WTC11 (cell line): Measurements from ENCODE around the gene OR13H1. TPM values are rescaled to one million over a fixed set of nuclear protein-coding genes. Genes with fewer than 3 reads are reported as not detected.
"Not testable (repeated sequence)": the region's sequence is repeated elsewhere in the genome, so short reads cannot be mapped to it uniquely, and the experiment has no call there.

Source experiments
- ATAC-seq: fragments of 200-7000 bp; cut with Tn5 transposase; 2 replicates; pipeline ENCODE4 v1.10.0; 2021; ENCODE audit warnings: mild to moderate bottlenecking, moderate library complexity
- Bru-seq: library from RNA; stranded (reverse); fragments of 400-500 nt; gene quantifications from one replicate; lab custom pipeline; 2021; lab: Mats Ljungman, UMichigan
- CTCF ChIA-PET: fragments of 300-600 bp; sonication (Branson Sonifier 250); formaldehyde crosslinking; loops from one replicate; lab custom pipeline; 2021; ENCODE audit warnings: antibody characterized with exemption; lab: Charles Lee
- POLR2A ChIA-PET: fragments of 350-600 bp; sonication (Branson Sonifier 250); formaldehyde crosslinking; loops from one replicate; lab custom pipeline; 2021; ENCODE audit warnings: antibody characterized with exemption; lab: Charles Lee
- DNase-seq: peaks from one replicate; pipeline ENCODE4 v3.0.0; 2021; ENCODE audit warnings: low spot score
- H3K27ac Mint-ChIP-seq: 2 replicates; pipeline ENCODE4 v1.8.0; 2021; ENCODE audit warnings: mixed read lengths
- H3K27me3 Mint-ChIP-seq: 2 replicates; pipeline ENCODE4 v1.8.0; 2021; ENCODE audit warnings: low read depth, mild to moderate bottlenecking, moderate library complexity, mixed read lengths
- H3K36me3 Mint-ChIP-seq: 2 replicates; pipeline ENCODE4 v1.8.0; 2021; ENCODE audit warnings: mixed read lengths
- H3K4me1 Mint-ChIP-seq: 2 replicates; pipeline ENCODE4 v1.8.0; 2022; ENCODE audit warnings: mixed read lengths
- H3K4me3 Mint-ChIP-seq: 2 replicates; pipeline ENCODE4 v1.8.0; 2021; ENCODE audit warnings: mild to moderate bottlenecking, moderate library complexity, mixed read lengths
- H3K9me3 Mint-ChIP-seq: 2 replicates; pipeline ENCODE4 v1.8.0; 2021; ENCODE audit warnings: mixed read lengths
- CBFB ChIP-seq: sonication (generic); formaldehyde crosslinking; IDR thresholded peaks from 2 replicates; pipeline ENCODE4 v1.8.1; 2022; ENCODE audit warnings: mild to moderate bottlenecking, low read depth, missing genetic modification reagents
- FOXP1 ChIP-seq: sonication (generic); formaldehyde crosslinking; IDR thresholded peaks from 2 replicates; pipeline ENCODE4 v1.8.0; 2022; ENCODE audit warnings: missing genetic modification reagents, mild to moderate bottlenecking, moderate library complexity, borderline replicate concordance
- MYBL2 ChIP-seq: sonication (generic); formaldehyde crosslinking; IDR thresholded peaks from 2 replicates; pipeline ENCODE4 v1.8.1; 2023; ENCODE audit warnings: mild to moderate bottlenecking, moderate library complexity, missing genetic modification reagents
- TEAD1 ChIP-seq: sonication (generic); formaldehyde crosslinking; IDR thresholded peaks from 2 replicates; pipeline ENCODE4 v1.8.0; 2022; ENCODE audit warnings: mild to moderate bottlenecking, missing genetic modification reagents
- TP53 ChIP-seq: sonication (generic); formaldehyde crosslinking; IDR thresholded peaks from 2 replicates; pipeline ENCODE4 v1.8.1; 2023; ENCODE audit warnings: mild to moderate bottlenecking, missing genetic modification reagents
- long read RNA-seq, 3 experiments: library from RNA in 1 of 3; library from capped mRNA in 1 of 3; library from polyadenylated mRNA in 1 of 3; unstranded in 2 of 3; stranded (forward) in 1 of 3; transcript quantifications; one replicate each; pipeline ENCODE4 v2.0.0, GENCODE V29; 2021
- total RNA-seq: library from RNA; stranded (reverse); gene quantifications from 3 replicates; pipeline ENCODE4 v1.2.3, GENCODE V29; 2021
- TF ChIP-seq, protein P1 (sequence below): sonication (generic); formaldehyde crosslinking; conservative IDR thresholded peaks from 2 replicates; pipeline ENCODE4 v1.8.1; 2022; ENCODE audit warnings: mild to moderate bottlenecking, missing genetic modification reagents
- TF ChIP-seq, protein P2 (sequence below): sonication (generic); formaldehyde crosslinking; IDR thresholded peaks from 2 replicates; pipeline ENCODE4 v1.8.1; 2022; ENCODE audit warnings: mild to moderate bottlenecking, missing genetic modification reagents, moderate library complexity, borderline replicate concordance
- TF ChIP-seq, protein P3 (sequence below): sonication (generic); formaldehyde crosslinking; IDR thresholded peaks from 2 replicates; pipeline ENCODE4 v1.8.1; 2022; ENCODE audit warnings: missing genetic modification reagents, borderline replicate concordance
- TF ChIP-seq, protein P4 (sequence below): fragments of 250-450 bp; sonication (Bioruptor Pico); IDR thresholded peaks from 2 replicates; pipeline ENCODE4 v1.9.0; 2021; ENCODE audit warnings: mild to moderate bottlenecking
- TF ChIP-seq, protein P5 (sequence below): sonication (generic); formaldehyde crosslinking; IDR thresholded peaks from 2 replicates; pipeline ENCODE4 v1.8.1; 2023; ENCODE audit warnings: mild to moderate bottlenecking, moderate library complexity, missing genetic modification reagents
- TF ChIP-seq, protein P6 (sequence below): sonication (generic); formaldehyde crosslinking; IDR thresholded peaks from 2 replicates; pipeline ENCODE4 v1.8.1; 2022; ENCODE audit warnings: mild to moderate bottlenecking, moderate library complexity, missing genetic modification reagents

The OR13H1 gene, protein sequence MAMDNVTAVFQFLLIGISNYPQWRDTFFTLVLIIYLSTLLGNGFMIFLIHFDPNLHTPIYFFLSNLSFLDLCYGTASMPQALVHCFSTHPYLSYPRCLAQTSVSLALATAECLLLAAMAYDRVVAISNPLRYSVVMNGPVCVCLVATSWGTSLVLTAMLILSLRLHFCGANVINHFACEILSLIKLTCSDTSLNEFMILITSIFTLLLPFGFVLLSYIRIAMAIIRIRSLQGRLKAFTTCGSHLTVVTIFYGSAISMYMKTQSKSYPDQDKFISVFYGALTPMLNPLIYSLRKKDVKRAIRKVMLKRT
- not detected in 3 replicates for total RNA-seq
- Bru-seq, nascent RNA = not detected
- long read RNA-seq, experiment 1 = 0 reads
- long read RNA-seq, experiment 2 = 0 reads
- long read RNA-seq, experiment 3 = 0 reads

DNA sequence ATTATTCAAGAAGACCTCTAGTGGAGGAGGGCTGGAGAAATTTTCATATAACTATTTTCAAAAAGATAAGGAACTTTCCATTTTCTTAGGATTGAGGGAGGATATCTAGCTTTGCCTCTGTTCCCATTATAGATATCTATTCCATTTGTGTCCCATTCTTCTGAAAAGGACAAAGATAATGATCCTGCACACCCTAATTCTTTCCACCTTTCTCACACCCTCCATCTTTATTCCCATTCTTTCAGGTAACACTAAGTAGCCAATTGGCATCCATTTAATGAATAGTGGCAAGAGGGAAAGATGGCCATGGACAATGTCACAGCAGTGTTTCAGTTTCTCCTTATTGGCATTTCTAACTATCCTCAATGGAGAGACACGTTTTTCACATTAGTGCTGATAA lies at the start of gene OR13H1:
Gene OR13H1 (plus strand): TSS at position 301 of the 400 bp plus-strand sequence. CDS start 0 bp downstream, at position 301.
- ChIA-PET CTCF (no interaction called here), POLR2A (no interaction called here)

DNA sequence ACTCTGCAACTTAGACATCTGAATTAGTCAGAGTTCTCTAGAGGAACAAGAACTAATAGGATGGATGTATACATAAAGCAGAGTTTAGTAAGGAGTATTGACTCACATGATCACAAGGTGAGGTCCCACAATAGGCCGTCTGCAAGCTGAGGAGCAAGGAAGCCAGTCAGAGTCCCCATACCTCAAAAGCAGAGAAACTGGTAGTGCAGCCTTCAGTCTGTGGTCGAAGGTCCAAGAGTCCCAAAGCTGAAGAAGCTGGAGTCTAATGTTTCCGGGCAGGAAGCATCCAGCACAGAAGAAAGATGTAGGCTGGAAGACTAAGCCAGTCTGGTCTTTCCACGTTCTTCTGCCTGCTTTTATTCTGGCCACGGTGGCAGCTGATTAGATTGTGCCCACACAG lies 42.3 kb upstream of the OR13H1 start:
- H3K27me3 Mint-ChIP-seq, H3K9me3 Mint-ChIP-seq, ATAC-seq, H3K36me3 Mint-ChIP-seq, POLR2A ChIA-PET, CTCF ChIA-PET, DNase-seq, H3K4me3 Mint-ChIP-seq, H3K4me1 Mint-ChIP-seq, H3K27ac Mint-ChIP-seq: not testable (repeated sequence)

More for the DNA sequence above, at the start of gene OR13H1:
- H3K9me3 Mint-ChIP-seq = peaks cover 5% of the 10 kb centered on the region; the same call in 1 of the 2 replicates
- no peak within 1 kb of the TSS for H3K4me3 Mint-ChIP-seq
- peaks cover 4% of the 10 kb centered on the region; the same call in 1 of the 2 replicates for H3K36me3 Mint-ChIP-seq
- H3K27me3 Mint-ChIP-seq = no peaks in the 10 kb centered on the region
- DNase-seq (no peak), ATAC-seq (no peak)
- H3K4me1 Mint-ChIP-seq = peaks cover 4% of the 10 kb centered on the region
- TF ChIP-seq, protein P1, sequence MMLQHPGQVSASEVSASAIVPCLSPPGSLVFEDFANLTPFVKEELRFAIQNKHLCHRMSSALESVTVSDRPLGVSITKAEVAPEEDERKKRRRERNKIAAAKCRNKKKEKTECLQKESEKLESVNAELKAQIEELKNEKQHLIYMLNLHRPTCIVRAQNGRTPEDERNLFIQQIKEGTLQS (CRISPR knock-in tag) = no peak
- TF ChIP-seq CBFB (CRISPR knock-in tag) (no peak), TEAD1 (CRISPR knock-in tag) (no peak), MYBL2 (CRISPR knock-in tag) (no peak), TP53 (CRISPR knock-in tag) (no peak), FOXP1 (CRISPR knock-in tag) (no peak)
- TF ChIP-seq, protein P2, sequence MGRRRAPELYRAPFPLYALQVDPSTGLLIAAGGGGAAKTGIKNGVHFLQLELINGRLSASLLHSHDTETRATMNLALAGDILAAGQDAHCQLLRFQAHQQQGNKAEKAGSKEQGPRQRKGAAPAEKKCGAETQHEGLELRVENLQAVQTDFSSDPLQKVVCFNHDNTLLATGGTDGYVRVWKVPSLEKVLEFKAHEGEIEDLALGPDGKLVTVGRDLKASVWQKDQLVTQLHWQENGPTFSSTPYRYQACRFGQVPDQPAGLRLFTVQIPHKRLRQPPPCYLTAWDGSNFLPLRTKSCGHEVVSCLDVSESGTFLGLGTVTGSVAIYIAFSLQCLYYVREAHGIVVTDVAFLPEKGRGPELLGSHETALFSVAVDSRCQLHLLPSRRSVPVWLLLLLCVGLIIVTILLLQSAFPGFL = no peak
- TF ChIP-seq, protein P3, sequence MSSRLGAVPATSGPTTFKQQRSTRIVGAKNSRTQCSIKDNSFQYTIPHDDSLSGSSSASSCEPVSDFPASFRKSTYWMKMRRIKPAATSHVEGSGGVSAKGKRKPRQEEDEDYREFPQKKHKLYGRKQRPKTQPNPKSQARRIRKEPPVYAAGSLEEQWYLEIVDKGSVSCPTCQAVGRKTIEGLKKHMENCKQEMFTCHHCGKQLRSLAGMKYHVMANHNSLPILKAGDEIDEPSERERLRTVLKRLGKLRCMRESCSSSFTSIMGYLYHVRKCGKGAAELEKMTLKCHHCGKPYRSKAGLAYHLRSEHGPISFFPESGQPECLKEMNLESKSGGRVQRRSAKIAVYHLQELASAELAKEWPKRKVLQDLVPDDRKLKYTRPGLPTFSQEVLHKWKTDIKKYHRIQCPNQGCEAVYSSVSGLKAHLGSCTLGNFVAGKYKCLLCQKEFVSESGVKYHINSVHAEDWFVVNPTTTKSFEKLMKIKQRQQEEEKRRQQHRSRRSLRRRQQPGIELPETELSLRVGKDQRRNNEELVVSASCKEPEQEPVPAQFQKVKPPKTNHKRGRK (CRISPR knock-in tag) = no peak
- TF ChIP-seq, protein P4, sequence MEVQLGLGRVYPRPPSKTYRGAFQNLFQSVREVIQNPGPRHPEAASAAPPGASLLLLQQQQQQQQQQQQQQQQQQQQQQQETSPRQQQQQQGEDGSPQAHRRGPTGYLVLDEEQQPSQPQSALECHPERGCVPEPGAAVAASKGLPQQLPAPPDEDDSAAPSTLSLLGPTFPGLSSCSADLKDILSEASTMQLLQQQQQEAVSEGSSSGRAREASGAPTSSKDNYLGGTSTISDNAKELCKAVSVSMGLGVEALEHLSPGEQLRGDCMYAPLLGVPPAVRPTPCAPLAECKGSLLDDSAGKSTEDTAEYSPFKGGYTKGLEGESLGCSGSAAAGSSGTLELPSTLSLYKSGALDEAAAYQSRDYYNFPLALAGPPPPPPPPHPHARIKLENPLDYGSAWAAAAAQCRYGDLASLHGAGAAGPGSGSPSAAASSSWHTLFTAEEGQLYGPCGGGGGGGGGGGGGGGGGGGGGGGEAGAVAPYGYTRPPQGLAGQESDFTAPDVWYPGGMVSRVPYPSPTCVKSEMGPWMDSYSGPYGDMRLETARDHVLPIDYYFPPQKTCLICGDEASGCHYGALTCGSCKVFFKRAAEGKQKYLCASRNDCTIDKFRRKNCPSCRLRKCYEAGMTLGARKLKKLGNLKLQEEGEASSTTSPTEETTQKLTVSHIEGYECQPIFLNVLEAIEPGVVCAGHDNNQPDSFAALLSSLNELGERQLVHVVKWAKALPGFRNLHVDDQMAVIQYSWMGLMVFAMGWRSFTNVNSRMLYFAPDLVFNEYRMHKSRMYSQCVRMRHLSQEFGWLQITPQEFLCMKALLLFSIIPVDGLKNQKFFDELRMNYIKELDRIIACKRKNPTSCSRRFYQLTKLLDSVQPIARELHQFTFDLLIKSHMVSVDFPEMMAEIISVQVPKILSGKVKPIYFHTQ (CRISPR knock-in tag) = no peak
- TF ChIP-seq, protein P5, sequence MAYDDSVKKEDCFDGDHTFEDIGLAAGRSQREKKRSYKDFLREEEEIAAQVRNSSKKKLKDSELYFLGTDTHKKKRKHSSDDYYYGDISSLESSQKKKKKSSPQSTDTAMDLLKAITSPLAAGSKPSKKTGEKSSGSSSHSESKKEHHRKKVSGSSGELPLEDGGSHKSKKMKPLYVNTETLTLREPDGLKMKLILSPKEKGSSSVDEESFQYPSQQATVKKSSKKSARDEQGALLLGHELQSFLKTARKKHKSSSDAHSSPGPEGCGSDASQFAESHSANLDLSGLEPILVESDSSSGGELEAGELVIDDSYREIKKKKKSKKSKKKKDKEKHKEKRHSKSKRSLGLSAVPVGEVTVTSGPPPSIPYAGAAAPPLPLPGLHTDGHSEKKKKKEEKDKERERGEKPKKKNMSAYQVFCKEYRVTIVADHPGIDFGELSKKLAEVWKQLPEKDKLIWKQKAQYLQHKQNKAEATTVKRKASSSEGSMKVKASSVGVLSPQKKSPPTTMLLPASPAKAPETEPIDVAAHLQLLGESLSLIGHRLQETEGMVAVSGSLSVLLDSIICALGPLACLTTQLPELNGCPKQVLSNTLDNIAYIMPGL = no peak
- TF ChIP-seq, protein P6, sequence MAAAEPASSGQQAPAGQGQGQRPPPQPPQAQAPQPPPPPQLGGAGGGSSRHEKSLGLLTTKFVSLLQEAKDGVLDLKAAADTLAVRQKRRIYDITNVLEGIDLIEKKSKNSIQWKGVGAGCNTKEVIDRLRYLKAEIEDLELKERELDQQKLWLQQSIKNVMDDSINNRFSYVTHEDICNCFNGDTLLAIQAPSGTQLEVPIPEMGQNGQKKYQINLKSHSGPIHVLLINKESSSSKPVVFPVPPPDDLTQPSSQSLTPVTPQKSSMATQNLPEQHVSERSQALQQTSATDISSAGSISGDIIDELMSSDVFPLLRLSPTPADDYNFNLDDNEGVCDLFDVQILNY (CRISPR knock-in tag) = no peak
- no peak within 1 kb of the TSS for H3K27ac Mint-ChIP-seq
